ENCODE measurements around the gene RELA.
A peak's percentile ranks its signal among the peaks of the same experiment; 100 is the strongest.

The RELA gene

GRCh38 chr11:65629579-65629978, 33.1 kb downstream of the RELA start:
- no peak for DNase-seq

DNA sequence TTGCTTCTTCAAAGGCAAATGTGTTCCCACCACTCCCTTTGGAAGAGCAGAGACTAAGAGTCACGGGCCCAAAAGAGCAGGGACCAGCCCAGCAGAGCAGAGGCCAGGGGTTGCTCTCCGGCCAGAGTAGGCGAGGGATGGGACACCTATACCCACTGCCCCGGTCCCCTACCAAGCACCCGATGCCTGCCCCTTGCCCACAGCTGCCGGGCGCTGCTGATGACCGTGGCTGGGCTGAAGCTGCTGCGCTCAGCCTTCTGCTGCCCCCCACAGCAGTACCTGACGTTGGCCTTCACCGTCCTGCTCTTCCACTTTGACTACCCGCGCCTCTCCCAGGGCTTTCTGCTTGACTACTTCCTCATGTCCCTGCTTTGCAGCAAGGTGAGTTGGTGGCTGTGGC, 35.5 kb downstream of the RELA start:
- no peak for DNase-seq

DNA sequence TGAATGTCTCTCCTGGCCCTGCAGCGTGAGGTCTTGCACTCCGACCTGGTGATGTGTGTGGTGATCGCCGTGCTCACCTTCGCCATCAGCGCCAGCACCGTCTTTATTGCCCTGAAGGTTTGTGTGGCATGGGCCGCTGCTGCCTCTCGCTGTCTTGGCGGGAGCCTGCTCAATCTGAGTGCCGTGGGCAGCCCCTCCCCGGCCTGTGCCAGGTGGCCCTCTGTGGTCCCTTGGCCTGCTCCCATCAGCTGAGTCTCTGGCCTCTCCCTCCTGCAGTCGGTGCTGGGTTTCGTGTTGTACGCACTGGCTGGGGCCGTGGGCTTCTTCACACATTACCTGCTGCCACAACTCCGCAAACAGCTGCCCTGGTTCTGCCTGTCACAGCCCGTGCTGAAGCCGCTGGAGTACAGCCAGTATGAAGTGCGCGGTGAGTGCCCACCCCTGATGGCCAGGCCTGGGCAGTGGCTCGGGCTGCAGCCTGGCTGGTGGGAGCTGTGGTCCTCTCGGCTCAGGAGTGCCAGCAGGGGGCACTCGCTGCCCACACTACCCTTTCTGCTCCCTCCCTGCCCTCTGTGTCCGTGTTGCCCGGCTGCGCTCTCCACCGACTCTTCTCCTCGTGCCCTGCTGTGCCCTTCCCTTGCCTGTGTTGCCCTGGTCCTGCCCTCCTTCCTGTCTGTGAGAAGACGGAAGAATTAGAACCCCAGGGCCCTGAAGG, 36.9 kb downstream of the RELA start:
- DNase-seq: peak; percentile 30

- DNase-seq: no peak
Measured at GRCh38 chr11:65624931-65625627, 37.6 kb downstream of the RELA start.

- DNase-seq: no peak
Measured at GRCh38 chr11:65623852-65624616, 38.7 kb downstream of the RELA start.

DNA sequence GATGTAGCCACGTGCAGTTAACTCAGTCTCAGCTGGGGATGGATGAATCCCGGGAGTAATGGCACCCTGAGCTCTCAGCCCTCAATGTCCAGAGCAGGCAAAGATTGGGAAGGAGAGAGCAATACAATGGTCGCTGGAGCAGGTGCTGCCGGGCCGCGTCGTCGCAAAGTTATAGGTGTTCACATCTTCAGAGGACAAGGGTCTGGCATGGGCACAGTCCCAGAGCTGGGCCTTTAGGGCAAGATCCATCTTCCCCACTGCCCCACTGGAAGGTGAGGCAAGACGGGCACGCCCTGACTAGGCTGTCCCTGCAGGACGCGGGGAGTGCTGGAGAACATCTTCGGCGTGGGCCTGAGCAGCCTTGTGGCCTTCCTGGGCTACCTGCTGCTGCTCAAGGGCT, 39.5 kb downstream of the RELA start:
- DNase-seq: no peak

DNA sequence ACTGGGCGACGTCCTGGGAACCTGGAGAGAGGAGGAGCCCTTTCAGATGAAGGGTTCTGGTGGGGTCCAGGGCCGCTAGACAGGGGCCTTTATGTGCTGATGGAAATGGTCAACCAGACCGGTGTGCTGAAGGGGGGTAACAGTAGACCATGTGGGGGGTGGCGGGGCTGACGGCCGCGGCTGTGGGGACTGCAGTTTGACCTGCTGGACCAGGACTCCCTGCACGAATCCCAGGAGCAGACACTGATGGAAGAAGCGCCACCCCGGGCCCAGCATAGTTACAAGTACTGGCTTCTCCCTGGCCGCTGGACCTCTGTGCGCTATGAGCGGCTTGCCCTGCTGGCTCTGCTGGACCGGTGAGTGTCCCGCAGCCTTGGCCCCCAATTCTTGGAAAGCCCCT, 40.7 kb downstream of the RELA start:
- DNase-seq: no peak

DNA sequence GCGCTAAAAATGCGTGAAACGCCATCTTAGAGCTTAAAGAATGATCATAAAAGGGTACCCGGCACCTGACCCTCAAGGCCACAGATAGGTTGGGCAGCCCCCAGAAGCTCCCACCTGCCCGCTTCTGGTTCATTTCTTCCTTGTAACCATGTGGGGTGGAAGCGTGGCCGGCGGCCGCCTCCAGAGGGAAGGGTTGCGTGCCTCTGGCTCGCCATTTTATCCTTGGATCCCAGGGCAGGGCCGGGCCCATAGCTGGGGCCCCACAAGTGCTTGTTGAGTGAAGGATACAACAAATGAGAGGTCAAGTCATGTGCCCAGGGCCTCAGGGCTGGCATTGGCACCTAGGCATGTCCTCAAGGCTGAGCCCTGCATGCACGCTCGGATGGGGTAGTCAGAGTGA, 41.3 kb downstream of the RELA start:
- DNase-seq: no peak

GRCh38 chr11:65620666-65621065, 42.0 kb downstream of the RELA start:
- no peak for DNase-seq

GRCh38 chr11:65619281-65619928, 43.3 kb downstream of the RELA start:
- DNase-seq: no peak

DNA sequence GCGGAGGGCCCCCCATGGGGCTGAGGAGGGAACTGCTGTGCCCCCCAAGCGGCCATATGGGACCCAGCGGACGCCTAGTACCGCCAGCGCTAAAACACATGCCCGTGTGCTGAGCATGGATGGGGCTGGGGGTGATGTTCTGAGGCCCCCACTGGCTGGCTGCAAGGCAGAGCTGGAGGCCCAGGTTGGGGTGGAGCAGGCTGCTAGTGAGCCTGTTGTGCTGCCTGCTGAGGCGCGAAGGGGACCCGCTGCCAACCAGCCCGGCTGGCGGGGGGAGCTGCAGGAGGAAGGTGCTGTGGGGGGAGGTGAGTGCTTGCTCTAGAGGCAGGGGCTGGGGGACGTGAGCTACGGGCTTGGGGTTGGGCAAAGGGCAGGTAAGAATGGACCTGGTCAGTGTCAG, 44.0 kb downstream of the RELA start:
- DNase-seq: no peak

DNA sequence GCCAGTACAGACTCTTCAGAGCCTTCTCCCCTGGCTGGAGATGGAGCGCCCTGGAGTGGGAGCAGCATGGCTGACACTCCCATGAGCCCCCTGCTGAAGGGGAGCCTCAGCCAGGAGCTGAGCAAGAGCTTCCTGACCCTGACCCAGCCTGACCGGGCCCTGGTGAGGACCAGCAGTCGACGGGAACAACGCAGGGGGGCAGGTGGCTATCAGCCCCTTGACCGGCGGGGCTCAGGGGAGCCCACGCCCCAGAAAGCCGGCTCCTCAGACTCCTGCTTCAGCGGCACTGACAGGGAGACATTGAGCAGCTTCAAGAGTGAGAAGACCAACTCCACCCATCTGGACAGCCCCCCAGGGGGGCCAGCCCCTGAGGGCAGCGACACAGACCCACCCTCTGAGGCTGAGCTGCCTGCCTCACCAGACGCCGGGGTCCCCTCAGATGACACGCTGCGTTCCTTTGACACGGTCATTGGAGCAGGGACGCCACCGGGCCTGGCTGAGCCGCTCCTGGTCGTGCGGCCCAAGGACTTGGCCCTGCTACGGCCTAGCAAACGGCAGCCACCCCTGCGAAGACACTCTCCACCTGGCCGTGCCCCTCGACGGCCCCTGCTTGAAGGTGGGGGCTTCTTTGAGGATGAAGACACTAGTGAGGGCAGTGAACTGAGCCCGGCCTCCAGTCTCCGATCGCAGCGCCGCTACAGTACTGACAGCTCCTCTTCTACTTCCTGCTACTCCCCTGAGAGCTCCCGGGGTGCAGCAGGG, 44.5 kb downstream of the RELA start:
- DNase-seq: no peak

GRCh38 chr11:65617136-65617850, 45.4 kb downstream of the RELA start:
- DNase-seq: no peak

DNA sequence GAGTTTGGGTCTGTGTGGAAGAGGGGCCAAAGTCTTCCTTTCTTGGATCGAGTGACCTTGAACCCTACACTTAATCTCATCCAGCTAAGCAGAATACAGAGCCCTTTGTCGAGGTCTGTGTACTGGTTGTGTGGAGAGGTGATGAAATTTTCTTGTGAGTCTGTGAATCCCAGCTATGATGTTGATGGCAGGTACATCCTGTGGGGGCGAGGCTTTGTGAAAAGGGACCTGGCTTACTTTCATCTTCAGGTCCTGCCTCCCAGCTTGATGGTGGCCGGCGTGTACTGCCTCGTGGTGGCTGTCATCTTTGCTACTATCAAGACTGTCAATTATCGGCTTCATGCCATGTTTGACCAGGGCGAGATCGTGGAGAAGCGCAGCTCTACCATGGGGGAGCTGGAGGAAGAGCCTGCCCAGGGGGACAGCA, 46.1 kb downstream of the RELA start:
- DNase-seq: no peak

DNA sequence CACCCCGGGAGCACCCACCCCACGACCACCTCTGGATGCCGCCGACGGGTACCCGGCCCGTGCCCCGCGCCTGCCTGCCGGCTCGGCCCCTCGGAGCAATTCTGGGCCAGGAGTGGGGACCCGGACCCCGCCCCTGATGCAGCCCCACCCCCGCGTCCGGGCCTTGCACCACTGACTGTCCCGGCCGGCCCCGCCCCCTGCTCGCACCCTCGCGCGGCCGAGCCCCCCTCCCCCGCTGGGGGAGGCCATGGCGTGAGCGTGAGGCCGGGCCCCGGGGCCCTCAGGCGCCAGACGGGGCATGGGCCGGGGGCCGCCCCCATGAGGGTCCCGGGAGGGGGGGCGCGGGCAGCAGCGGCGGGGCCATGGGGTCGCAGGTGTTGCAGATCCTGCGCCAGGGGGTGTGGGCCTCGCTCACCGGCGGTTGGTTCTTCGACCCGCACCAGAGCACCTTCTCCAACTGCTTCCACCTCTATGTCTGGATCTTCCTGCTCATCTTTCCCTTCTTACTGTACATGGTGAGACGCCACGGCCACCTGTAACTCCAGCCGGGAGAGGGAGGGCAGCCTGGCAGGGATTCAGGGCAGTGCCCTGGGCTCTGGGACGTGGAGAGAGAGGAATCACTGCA, 46.7 kb downstream of the RELA start:
- DNase-seq: peak; percentile 57

GRCh38 chr11:65615229-65615949, 47.3 kb downstream of the RELA start, which contains the start of gene PCNX3:
Gene PCNX3 (plus strand): TSS chr11:65615776. CDS start chr11:65616312, 536 bp downstream.
- peak; percentile 100 for DNase-seq

- DNase-seq: no peak
Measured at GRCh38 chr11:65613091-65613928, 49.4 kb downstream of the RELA start.

- no peak for DNase-seq
Measured at GRCh38 chr11:65612691-65613090, 50.0 kb downstream of the RELA start.

- DNase-seq: no peak
Measured at GRCh38 chr11:65611758-65612603, 50.7 kb downstream of the RELA start.

Measured in NCI-H510A (cell line).